Measurements from ENCODE around the gene PTGES3L.
A peak's percentile ranks its signal among the peaks of the same experiment; 100 is the strongest.

PTGES3L gene

DNA sequence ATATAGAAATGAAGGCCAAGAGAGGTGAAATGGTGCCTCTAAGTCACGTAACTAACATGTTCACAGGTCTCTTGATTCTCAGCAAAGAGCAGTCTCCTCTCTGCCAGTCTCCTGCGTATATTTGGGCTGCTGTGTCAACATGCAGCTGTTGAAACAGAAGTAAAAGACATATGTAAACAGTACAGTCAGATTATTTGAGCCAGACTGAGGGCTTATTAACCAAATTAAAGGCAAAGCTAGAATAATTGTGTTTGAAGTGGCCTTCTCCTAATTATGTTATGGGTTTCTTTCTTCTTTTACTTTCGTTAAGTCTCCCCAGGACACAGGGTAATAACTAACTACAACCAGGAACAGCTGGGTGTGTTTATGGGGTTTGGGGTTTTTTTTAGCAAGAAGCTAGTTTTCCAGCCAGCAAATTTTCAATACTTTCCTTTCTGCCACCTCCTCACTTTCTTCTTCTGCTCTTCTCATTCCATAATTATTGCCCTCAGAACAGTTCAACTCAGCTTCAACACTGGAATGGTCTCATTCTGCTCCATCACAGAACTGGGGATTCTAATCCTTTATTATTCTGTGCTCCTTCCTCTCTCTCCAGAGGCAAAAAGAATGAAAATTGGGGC lies 60.9 kb downstream of the PTGES3L start:
- Histone ChIP-seq H3K27ac (peak overlapping the region; percentile 51 to 74), H3K9me3 (no peaks in the 10 kb centered on the region), H3K4me1 (peaks cover 0 to 49% (median 24%) of the 10 kb centered on the region in 4 donors), H3K4me3 (peak overlapping the region in 1 of 2 donors; percentile 18), H3K27me3 (no peaks in the 10 kb centered on the region), H3K36me3 (no peaks in the 10 kb centered on the region)
- DNase-seq = no peak
- intact Hi-C loops (cut with DNase I; ENCODE audit: low total_unique reads) = no loop called here
- no peak for TF ChIP-seq CTCF (IDR thresholded peaks at IDR 0.05)
